Esophagus muscularis mucosa (tissue), 4 donors: ENCODE measurements around the gene PTGES.
"Not testable (repeated sequence)": the region's sequence is repeated elsewhere in the genome, so short reads cannot be mapped to it uniquely, and the experiment has no call there.

Source experiments
- EP300 ChIP-seq: sonication (generic); formaldehyde crosslinking; IDR thresholded peaks from one replicate; pipeline ENCODE4 v1.6.1; 2017; ENCODE audit warnings: antibody characterized with exemption
- POLR2A ChIP-seq: fragments of 450-650 bp; IDR thresholded peaks from one replicate; pipeline ENCODE4 v1.6.1; 2017; ENCODE audit warnings: antibody characterized with exemption, moderate library complexity, mild to moderate bottlenecking, low read depth
- POLR2AphosphoS5 ChIP-seq, 2 donors: sonication (generic); formaldehyde crosslinking; IDR thresholded peaks; one replicate each; pipeline ENCODE4 v1.6.1; 2017; ENCODE audit warnings: antibody characterized with exemption in 2 of 2
- TF ChIP-seq, protein P1 (sequence below), 3 experiments: fragments of 200-600 bp in 2 of 3; fragments of 450-650 bp in 1 of 3; sonication (generic) in 2 of 3; IDR thresholded peaks; one replicate each; pipeline ENCODE4 v1.5.1; 2017 to 2019; ENCODE audit warnings: antibody characterized with exemption in 3 of 3, mild to moderate bottlenecking in 2 of 3, moderate library complexity in 1 of 3

DNA sequence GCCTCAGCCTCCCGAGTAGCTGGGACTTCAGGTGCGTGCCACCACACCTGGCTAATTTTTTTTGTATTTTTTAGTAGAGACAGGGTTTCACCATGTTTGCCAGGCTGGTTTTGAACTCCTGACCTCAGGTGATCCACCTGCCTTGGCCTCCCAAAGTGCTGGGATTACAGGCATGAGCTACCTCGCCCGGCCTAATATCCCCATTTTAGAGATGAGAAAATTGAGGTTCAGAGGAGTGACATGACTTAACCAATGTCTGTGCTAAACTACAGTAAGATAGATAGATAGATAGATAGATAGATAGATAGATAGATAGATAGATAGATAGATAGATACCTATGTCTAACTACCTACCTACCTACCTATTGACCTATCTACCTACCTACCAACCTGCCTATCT, 23.3 kb upstream of the PTGES start:
- TF ChIP-seq, protein P1, sequence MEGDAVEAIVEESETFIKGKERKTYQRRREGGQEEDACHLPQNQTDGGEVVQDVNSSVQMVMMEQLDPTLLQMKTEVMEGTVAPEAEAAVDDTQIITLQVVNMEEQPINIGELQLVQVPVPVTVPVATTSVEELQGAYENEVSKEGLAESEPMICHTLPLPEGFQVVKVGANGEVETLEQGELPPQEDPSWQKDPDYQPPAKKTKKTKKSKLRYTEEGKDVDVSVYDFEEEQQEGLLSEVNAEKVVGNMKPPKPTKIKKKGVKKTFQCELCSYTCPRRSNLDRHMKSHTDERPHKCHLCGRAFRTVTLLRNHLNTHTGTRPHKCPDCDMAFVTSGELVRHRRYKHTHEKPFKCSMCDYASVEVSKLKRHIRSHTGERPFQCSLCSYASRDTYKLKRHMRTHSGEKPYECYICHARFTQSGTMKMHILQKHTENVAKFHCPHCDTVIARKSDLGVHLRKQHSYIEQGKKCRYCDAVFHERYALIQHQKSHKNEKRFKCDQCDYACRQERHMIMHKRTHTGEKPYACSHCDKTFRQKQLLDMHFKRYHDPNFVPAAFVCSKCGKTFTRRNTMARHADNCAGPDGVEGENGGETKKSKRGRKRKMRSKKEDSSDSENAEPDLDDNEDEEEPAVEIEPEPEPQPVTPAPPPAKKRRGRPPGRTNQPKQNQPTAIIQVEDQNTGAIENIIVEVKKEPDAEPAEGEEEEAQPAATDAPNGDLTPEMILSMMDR (IDR thresholded peaks at IDR 0.05), result not testable (repeated sequence)
- not testable (repeated sequence) for TF ChIP-seq EP300; POLR2A; POLR2AphosphoS5 (IDR thresholded peaks at IDR 0.05)
